Measurements from ENCODE around the gene KIF1C. TPM values are rescaled to one million over a fixed set of nuclear protein-coding genes. Genes with fewer than 3 reads are reported as not detected.
A peak's percentile ranks its signal among the peaks of the same experiment; 100 is the strongest.

Gene KIF1C
- total RNA-seq, 4 donors from 2014 or later = 327 to 543 (median 393) TPM

DNA sequence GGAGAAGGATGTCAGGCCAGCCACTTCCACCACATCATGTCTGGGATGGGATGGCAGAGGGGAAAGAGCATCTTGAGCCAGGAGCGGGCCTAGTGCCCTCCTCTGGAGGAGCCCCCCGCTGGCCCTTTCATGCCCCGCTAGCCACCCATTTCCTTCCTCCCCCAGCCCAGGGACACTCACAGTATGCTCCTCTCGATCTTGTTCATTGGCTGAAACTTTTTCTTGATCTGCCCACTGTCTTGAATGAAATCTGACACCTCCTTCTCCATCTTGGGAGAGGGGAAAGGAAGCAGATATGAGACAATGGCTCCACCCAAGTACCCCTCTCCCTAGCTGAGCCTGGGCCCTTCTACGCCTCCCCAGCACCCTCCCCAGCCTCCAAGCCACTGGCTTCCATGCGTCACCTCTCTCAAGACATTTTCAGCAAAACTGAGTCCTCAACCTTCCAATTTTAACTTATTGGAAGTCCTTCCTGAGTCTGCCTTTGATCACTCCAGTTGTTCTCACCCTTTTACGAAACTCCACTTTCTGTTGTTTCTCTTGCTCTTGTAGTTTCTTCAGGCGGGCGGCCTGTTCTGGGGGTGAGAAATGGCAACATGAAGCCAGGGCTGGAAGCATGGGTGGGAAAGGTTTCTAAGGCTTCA, 37.3 kb upstream of the KIF1C start:
- in situ Hi-C loops (cut with MboI; ENCODE audit: low sequenced_read_pairs in 4 of 4) = no loop called here
- no peaks in the 10 kb centered on the region for H3K9me3 ChIP-seq
- H3K4me3 ChIP-seq = no peak overlapping the region
- peaks cover 8 to 25% of the 10 kb centered on the region in 2 donors for H3K4me1 ChIP-seq
- ATAC-seq (no peak), DNase-seq (no peak)
- H3K27me3 ChIP-seq = no peaks in the 10 kb centered on the region
- TF ChIP-seq, protein P1, sequence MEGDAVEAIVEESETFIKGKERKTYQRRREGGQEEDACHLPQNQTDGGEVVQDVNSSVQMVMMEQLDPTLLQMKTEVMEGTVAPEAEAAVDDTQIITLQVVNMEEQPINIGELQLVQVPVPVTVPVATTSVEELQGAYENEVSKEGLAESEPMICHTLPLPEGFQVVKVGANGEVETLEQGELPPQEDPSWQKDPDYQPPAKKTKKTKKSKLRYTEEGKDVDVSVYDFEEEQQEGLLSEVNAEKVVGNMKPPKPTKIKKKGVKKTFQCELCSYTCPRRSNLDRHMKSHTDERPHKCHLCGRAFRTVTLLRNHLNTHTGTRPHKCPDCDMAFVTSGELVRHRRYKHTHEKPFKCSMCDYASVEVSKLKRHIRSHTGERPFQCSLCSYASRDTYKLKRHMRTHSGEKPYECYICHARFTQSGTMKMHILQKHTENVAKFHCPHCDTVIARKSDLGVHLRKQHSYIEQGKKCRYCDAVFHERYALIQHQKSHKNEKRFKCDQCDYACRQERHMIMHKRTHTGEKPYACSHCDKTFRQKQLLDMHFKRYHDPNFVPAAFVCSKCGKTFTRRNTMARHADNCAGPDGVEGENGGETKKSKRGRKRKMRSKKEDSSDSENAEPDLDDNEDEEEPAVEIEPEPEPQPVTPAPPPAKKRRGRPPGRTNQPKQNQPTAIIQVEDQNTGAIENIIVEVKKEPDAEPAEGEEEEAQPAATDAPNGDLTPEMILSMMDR (IDR thresholded peaks at IDR 0.05 in 4 of 5, conservative IDR thresholded peaks at IDR 0.05 in 1 of 5) = no peak
- no peak for TF ChIP-seq POLR2A (IDR thresholded peaks at IDR 0.05)
- peak overlapping the region in 2 of 4 donors; percentile 64 to 100 for H3K27ac ChIP-seq
- intact Hi-C loops (cut with DNase I; ENCODE audit: low total_unique reads) = no loop called here
- peaks cover 0 to 21% of the 10 kb centered on the region in 2 donors for H3K36me3 ChIP-seq

DNA sequence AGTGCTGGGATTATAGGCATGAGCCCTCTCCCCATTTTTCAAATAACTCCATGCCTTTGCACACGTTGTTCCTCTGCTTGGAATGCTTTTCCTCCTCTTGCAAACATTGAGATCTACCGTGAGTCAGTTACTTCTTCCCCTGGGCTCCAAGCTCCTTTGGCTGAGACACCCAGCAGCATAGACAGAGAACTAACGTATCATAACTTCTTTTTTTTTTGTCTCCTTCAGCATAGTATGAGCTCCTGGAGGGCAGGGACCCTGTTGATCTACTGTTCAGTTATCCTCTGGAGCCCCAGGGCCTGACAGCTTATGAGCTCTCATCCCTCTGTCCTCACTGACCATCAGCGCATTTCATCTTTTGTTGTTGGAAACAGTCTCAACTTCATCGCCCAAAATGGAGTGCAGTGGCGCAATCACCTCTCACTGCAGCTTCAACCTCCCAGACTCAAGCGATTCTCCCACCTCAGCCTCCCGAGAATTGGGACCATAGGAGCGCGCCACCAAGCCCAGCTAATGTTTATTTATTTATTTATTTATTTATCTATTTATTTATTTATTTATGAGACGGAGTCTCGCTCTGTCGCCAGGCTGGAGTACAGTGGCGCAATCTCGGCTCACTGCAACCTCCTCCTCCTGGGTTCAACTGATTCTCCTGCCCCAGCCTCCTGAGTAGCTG, 32.3 kb upstream of the KIF1C start:
- in situ Hi-C loops (cut with MboI; ENCODE audit: low sequenced_read_pairs in 4 of 4) = no loop called here
- DNase-seq = no peak
- Histone ChIP-seq H3K27ac (peak overlapping the region; percentile 88 to 95 (median 94)), H3K27me3 (no peaks in the 10 kb centered on the region), H3K4me3 (no peak overlapping the region), H3K9me3 (no peaks in the 10 kb centered on the region), H3K36me3 (peaks cover 0 to 20% of the 10 kb centered on the region in 2 donors), H3K4me1 (peaks cover 27 to 33% of the 10 kb centered on the region in 2 donors)
- intact Hi-C loops (cut with DNase I; ENCODE audit: low total_unique reads) = no loop called here
- no peak for ATAC-seq
- no peak for TF ChIP-seq POLR2A (IDR thresholded peaks at IDR 0.05)
- TF ChIP-seq, protein P1 (IDR thresholded peaks at IDR 0.05 in 4 of 5, conservative IDR thresholded peaks at IDR 0.05 in 1 of 5) = no peak

DNA sequence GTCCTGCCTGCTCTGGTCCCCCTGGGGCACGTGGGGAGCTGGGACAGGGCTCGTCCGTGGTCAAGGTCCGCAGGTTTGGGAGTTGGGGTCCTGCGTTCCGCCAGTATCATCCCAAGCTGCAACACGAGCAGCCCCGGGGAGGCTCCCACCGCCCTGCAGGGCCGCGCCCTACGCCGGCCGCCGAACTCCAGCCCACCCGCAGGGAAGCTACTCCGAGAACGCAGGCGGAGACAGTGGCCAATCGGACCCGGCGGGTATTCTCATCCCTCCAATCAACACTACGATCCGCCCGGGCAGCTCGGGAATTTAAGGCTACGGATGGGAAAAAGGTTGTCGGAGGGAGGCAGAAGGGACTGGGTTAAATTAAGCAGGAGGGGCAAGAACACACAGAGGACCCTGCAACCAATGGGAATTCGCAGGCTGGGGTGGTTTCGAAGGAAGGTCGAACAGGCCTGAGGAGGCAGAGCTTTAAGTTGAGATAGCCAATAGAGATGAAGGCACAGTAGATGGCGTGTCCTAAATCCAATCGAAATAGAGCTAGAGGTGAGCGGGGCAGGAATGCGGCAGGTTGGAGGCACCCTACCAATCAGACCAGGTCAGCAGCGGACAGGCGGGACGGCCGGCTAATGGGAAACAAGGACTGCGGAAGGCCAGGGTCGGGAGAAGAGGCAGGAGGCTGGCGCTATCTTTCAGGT, 30.8 kb upstream of the KIF1C start:
- TF ChIP-seq, protein P1 (IDR thresholded peaks at IDR 0.05 in 4 of 5, conservative IDR thresholded peaks at IDR 0.05 in 1 of 5) = peak in 1 of 5 experiments; percentile 3
- TF ChIP-seq POLR2A (IDR thresholded peaks at IDR 0.05) = peak; percentile 47 to 68
- DNase-seq = peak; percentile 100
- Histone ChIP-seq H3K4me3 (peak overlapping the region; percentile 70 to 87 (median 75)), H3K36me3 (peaks cover 0 to 22% of the 10 kb centered on the region in 2 donors), H3K27me3 (no peaks in the 10 kb centered on the region), H3K4me1 (peaks cover 27 to 34% of the 10 kb centered on the region in 2 donors), H3K9me3 (no peaks in the 10 kb centered on the region), H3K27ac (peak overlapping the region; percentile 88 to 95 (median 94))
- intact Hi-C loops (cut with DNase I; ENCODE audit: low total_unique reads) = loop anchor here (1.0 to 2.0 kb wide), 3 partner anchors 18 to 26 kb away; partner anchors contain the start of genes CAMTA2, RNF167 and SLC25A11
- in situ Hi-C loops (cut with MboI; ENCODE audit: low sequenced_read_pairs in 4 of 4) = no loop called here
- peak; percentile 85 to 90 for ATAC-seq

DNA sequence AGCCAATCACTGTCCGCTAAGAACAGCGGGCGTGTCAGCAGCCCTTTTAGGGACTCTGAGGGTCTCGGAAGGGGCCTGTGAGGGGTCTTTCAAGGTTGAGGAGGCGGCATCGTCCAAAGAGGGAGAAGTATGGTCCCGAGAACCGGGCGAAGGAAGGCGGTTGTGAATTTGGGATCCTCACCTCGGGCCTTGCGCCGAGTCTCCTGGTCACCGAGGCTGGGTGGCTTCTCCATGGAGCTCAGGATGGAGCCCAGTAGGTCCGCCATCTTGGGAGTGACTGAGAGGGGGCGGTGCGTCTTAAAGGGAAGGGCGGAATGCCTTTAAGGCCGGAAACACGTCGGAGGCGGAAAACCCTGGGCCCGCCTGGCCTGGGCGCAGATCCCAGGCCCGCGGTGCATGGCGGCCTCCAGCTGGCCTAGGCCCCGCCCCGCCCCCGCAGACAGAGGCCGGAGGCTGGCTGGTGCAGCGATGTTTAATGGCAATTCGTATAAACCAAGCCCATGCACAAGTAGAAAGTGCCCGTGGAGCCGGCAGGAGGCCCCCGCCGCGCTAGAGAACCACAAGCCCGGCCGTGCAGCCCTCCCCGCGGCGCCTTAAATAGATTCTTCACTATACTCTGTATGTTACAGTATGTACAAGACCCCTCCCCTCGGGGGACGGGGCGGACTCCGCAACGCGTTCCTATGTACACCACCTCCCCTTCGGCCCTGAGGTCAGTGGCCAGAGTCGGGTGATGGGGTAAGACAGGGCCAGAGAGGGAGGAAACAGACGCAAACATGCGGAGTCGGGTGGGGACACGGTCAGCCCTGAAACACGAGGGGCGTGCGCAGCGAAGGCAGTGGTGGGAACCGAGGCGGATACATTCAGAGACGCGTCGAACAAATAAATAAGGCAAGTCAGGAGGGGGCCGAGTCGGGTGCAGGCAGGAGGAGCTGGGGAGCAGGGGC, 29.9 kb upstream of the KIF1C start, which contains the start of gene SPAG7:
SPAG7 (minus strand) TSS at position 279 of the 947 bp plus-strand sequence; CDS start at position 266, 13 bp downstream.
- peaks cover 0 to 30% of the 10 kb centered on the region in 2 donors for H3K36me3 ChIP-seq
- intact Hi-C loops (cut with DNase I; ENCODE audit: low total_unique reads) = loop anchor here (1.0 to 2.0 kb wide), 3 partner anchors 19 to 27 kb away; partner anchors contain the start of genes CAMTA2, RNF167 and SLC25A11
- DNase-seq (peak; percentile 90 to 93), ATAC-seq (peak; percentile 74 to 78)
- no peaks in the 10 kb centered on the region for H3K27me3 ChIP-seq
- H3K27ac ChIP-seq = peak within 1 kb of the TSS; percentile 88 to 95 (median 94)
- in situ Hi-C loops (cut with MboI; ENCODE audit: low sequenced_read_pairs in 4 of 4) = no loop called here
- peak within 1 kb of the TSS; percentile 70 to 87 (median 75) for H3K4me3 ChIP-seq
- H3K4me1 ChIP-seq = peaks cover 36 to 42% of the 10 kb centered on the region in 2 donors
- no peaks in the 10 kb centered on the region for H3K9me3 ChIP-seq
- TF ChIP-seq, protein P1 (IDR thresholded peaks at IDR 0.05 in 4 of 5, conservative IDR thresholded peaks at IDR 0.05 in 1 of 5) = no peak
- TF ChIP-seq POLR2A (IDR thresholded peaks at IDR 0.05) = peak; percentile 59 to 70

All from gastrocnemius medialis (tissue), 4 donors.